Glomerular visceral epithelial cell (primary cell): ENCODE measurements around the gene SFXN1.

Experiments used
- DNase-seq: peaks from one replicate; pipeline ENCODE4 v3.0.0-alpha.2; 2016; ENCODE audit errors: extremely low spot score

SFXN1 gene

DNA sequence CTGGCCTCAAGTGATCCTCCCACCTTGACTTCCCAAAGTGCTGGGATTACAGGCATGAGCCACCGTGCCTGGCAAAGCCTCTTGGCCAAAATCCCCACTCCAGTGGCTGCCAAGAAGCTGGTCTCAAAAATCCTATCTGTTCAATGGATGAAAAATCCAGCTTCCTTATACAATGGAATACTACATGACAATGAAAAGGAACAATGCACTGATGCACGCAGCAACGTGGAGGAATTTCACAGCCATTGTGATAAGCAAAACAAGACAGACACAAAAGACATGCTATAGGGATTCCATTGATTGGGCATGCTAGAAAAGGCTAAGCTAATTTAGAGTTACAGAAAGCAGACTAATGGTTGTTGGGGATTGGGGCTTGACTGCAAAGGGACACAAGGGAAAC lies 13.1 kb upstream of the SFXN1 start:
- DNase-seq, result no peak

- DNase-seq, result no peak
Observed at GRCh38 chr5:175466700-175467318, 11.6 kb upstream of the SFXN1 start.

DNA sequence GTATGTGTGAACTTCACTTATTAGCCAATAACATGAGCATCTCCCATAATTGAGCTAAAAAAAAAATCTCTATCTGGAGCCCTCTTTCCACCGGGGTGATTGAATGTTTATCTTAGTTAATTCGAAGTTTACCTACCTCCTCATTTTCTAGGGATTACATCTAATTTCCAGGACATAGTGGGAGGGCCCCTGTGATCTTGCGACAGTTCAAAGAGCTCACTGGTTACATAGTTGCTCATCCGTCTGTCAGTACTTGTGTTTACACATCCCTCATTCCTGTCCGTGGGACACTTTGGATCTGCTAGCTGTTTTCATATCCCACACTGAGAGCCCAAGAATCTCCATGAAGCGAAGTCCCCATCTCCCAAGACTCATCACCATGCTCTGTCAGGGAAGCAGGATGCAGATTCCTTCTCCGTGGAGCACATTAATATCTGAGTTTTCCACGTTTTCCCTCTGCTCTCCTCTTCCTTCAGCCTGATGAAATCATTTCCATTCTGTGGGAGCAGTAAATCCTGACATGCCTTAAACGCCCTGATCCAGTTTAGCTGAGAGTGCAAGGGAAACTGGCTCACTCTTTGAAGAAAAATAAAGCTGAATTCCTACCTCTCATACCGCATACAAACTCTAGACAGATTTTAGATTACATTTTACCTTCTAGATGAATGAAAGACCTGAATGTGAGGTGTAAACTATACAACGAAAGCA lies 10.2 kb upstream of the SFXN1 start:
- no peak for DNase-seq

GRCh38 chr5:175468892-175469291 lies 9.5 kb upstream of the SFXN1 start:
- DNase-seq, result no peak

- DNase-seq, result no peak
Observed at GRCh38 chr5:175469916-175470315, 8.4 kb upstream of the SFXN1 start.

DNA sequence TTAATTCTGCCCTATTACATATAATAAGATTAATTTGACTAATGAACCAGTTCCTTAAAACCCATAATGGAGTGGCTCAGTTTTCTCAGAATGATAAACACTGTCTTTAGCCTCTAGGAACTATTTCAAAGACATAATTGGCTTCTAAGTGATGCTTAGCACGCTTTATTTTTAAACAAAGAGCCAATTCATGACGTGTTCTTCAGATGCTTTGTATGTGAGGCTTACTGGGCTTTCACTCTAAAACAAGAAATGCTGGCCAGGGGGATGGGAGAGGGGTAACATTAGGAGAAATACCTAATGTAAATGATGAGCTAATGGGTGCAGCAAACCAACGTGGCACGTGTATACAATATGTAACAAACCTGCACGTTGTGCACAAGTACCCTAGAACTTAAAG lies 7.6 kb upstream of the SFXN1 start:
- no peak for DNase-seq

DNA sequence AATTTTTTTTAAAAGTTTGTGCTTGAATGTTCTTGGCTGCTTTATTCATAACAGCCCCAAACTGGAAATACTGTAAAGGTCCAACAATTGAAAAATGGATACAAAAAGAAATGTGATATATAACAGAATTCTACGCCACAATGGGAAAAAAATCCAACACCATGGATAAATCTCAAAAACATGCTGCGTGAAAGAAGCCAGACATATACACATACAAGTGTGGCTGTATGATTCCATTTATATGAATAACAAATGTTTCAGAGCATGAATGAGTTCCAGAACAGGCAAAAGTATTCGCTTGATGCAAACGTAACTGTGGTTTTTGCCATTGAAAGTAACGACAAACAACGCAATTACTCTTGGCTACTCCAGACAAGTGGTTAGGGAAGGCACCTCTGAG lies 7.2 kb upstream of the SFXN1 start:
- DNase-seq, result no peak

- DNase-seq, result no peak
Observed at GRCh38 chr5:175471628-175472027, 6.7 kb upstream of the SFXN1 start.

DNA sequence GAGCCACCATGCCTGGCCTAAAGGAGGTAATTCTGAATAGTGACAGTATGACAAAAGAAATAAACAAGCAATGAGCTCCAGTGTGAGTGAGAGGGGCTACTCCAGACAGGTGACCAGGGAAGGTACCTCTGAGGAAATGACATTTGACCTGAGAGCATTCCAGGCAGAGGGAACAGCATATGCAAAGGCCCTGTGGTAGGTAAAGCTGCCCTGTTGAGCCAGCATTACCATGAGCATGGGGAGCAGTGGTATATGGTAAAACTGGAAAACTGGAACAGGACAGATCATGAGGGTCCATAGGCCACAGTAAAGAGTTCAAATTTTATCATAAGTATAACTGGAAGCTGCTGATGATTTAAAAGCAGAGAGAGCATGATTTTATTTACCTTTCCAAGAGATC lies 6.0 kb upstream of the SFXN1 start:
- DNase-seq, result no peak

GRCh38 chr5:175475248-175475647 lies 3.1 kb upstream of the SFXN1 start:
- no peak for DNase-seq

GRCh38 chr5:175477440-175477839 lies 920 bp upstream of the SFXN1 start:
- no peak for DNase-seq

- DNase-seq, result no peak
Observed at GRCh38 chr5:175478008-175478383, 364 bp upstream of the SFXN1 start.

DNA sequence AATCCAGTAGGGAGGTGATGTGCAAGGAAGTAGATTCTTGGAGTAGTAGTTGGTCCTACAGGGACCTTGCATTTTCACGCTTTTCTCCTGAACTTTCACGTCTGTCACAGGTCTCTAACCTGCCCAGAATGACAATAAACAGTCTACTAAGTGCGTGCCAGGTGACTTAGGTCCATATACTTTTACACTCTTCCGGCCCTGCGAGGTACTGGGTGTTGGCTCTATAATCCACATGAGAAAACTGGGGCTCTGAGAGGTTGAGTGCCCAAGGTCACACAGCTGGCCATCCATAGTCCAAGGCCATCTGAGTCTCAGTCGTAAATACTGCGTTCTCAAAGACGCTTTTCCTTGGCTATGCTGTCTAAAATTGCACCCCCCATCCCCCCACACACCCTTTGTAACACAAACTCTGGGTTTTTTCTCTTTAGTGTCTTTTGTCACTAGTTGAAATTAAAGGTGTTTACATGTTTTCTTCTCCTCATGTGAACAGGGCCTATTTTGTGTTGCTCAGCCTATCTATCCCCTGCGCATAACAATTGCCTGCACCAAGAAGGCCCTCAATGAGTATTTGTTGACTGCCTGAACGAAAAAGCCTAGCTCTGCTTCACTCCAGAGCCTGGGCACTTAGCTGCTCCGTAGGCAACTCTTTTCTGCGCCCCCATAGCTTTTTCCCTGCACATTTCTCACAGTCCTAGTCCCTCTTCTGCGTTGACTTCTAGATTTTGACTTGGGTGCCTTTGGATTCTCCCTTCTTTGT lies 943 bp downstream of the SFXN1 start:
- DNase-seq, result no peak

DNA sequence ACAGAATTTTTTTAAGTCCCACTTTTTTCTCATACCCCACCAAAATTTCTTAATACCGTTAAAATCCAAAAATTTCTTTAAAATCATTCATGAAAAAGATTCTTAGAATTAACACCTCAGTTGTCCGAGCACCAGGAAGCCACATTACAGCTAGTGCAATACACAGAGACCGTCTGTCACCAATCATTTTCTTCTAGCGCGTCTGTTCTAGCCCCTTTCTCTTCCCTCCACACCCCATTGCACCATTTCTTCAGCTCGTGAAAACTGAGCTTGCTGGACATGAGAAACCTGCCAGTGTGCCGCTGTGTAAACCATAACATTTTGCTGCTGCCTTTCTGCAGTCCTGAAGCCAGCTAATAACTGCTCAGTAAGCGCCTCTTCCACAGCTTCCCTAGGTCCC lies 5.0 kb downstream of the SFXN1 start:
- no peak for DNase-seq

- no peak for DNase-seq
Observed at GRCh38 chr5:175484322-175484721, 6.0 kb downstream of the SFXN1 start.

DNA sequence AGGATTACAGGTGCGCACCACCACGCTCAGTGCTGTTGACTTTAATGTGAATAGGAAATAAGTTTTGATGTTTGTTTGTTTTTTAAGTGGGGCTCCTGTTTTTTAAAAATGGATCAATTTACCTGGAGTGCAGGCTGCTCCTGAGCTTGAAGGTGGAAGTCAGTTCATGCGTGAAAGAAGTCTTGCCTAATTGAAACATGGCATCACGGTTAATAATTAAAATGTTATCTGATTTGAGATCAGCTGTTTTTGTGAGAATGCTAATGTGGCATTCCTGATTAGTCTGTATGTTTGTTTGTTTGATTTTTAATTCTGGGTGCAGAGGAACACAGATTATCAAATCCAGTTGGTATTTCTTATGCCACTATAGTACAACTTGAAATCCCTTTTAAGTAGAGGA lies 6.5 kb downstream of the SFXN1 start:
- no peak for DNase-seq

GRCh38 chr5:175485631-175486030 lies 7.3 kb downstream of the SFXN1 start:
- DNase-seq, result no peak

GRCh38 chr5:175487514-175488222 lies 9.3 kb downstream of the SFXN1 start:
- DNase-seq, result no peak

DNA sequence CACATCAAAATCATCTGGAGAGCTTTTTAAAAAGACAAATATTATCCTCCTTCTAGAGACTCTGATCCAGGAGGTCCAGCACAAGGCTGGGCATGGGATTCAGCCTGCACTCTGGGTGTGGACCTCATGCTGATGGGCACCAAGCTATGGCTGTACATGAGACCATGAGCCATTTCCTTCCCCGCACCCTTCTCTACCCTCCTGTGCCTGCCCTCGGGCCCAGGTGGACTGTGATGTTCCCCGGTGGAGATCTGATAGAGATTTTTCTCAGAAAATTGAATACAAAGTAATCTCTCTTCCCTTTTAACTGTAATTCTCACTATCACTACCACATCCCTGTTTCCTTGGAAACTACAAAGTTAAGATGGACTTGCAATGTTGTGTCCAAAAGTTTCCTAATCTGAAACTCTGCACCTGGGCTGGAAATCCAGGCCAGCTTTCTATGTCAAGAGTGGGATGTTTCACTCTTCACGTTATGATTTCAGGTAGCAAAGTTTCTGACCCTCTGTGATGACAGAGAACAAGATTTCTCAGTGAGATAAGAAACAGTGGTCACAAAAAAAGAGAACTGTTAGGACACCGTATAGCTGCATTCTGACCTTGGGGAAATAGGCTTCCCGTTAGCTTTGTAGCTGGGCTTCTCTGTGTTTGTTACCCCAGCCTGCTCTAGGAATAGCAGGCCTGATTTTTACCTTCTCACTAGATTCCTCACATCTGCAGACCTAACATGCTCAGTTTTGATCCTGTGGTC lies 11.5 kb downstream of the SFXN1 start:
- no peak for DNase-seq

- DNase-seq, result no peak
Observed at GRCh38 chr5:175491223-175491622, 12.9 kb downstream of the SFXN1 start.

- DNase-seq, result no peak
Observed at GRCh38 chr5:175493260-175493659, 14.9 kb downstream of the SFXN1 start.

- no peak for DNase-seq
Observed at GRCh38 chr5:175493726-175494125, 15.4 kb downstream of the SFXN1 start.
